ENCODE data around the gene CHD5.

Gene CHD5

GRCh38 chr1:6200188-6200809 lies 20.2 kb upstream of the CHD5 start:
- peak; percentile 80 for DNase-seq

- DNase-seq = peak; percentile 100
These were observed 19.4 kb upstream of the CHD5 start, which contains the start of gene RPL22 for GRCh38 chr1:6199298-6200187. RPL22 (minus strand) TSS chr1:6199595; CDS start chr1:6199573, 22 bp downstream.

GRCh38 chr1:6198646-6199297 lies 18.7 kb upstream of the CHD5 start:
- no peak for DNase-seq

- no peak for DNase-seq
These were observed 17.8 kb upstream of the CHD5 start for GRCh38 chr1:6197746-6198427.

- DNase-seq = no peak
These were observed 11.8 kb upstream of the CHD5 start for GRCh38 chr1:6191968-6192367.

GRCh38 chr1:6188466-6188865 lies 8.3 kb upstream of the CHD5 start:
- DNase-seq = no peak

- DNase-seq = no peak
These were observed 5.7 kb upstream of the CHD5 start for GRCh38 chr1:6185635-6186382.

- no peak for DNase-seq
These were observed 5.0 kb upstream of the CHD5 start for GRCh38 chr1:6185151-6185550.

GRCh38 chr1:6184083-6184783 lies 4.1 kb upstream of the CHD5 start:
- no peak for DNase-seq

- no peak for DNase-seq
These were observed 3.4 kb upstream of the CHD5 start for GRCh38 chr1:6183520-6183989.

- DNase-seq = no peak
These were observed 1.2 kb upstream of the CHD5 start for GRCh38 chr1:6181347-6181770.

- DNase-seq = no peak
These were observed 688 bp upstream of the CHD5 start for GRCh38 chr1:6180707-6181311.

- no peak for DNase-seq
These were observed 451 bp downstream of the CHD5 start for GRCh38 chr1:6179564-6180175.

GRCh38 chr1:6178751-6179563 lies 1.2 kb downstream of the CHD5 start:
- no peak for DNase-seq

GRCh38 chr1:6177681-6178380 lies 2.3 kb downstream of the CHD5 start:
- DNase-seq = no peak

GRCh38 chr1:6176779-6177178 lies 3.3 kb downstream of the CHD5 start:
- DNase-seq = no peak

GRCh38 chr1:6175411-6175828 lies 4.7 kb downstream of the CHD5 start:
- no peak for DNase-seq

- no peak for DNase-seq
These were observed 5.3 kb downstream of the CHD5 start for GRCh38 chr1:6174621-6175410.

Data from NCI-H1092 (cell line).